IPS DF 19.7 (cell line): ENCODE results near the gene IL12RB1.
"Not testable (repeated sequence)": the region's sequence is repeated elsewhere in the genome, so short reads cannot be mapped to it uniquely, and the experiment has no call there.

Experiments used
- DNase-seq: peaks from one replicate; pipeline ENCODE4 v3.0.0-alpha.2; 2013; ENCODE audit warnings: low read depth, low spot score

The IL12RB1 gene

DNA sequence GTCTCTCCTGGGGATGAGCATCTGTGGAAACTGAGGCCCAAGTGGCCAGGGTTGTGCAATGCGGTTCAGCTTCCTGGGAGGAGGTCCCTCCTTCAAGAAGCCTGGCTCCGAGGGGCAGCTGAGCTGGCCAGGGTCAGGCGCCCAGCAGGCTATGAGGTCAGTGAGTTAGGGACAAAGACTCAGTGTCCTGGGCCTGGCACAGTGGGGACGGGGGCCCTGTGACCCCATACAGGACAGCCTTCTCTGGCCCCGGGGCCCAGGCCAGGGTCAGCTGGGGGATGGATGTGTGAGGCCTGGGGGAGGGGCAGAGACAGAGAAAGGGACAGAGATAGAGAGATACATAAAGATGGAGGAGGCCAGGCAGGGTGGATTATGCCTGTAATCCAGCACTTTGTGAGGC is 3.0 kb upstream of the IL12RB1 start:
- DNase-seq: no peak

DNA sequence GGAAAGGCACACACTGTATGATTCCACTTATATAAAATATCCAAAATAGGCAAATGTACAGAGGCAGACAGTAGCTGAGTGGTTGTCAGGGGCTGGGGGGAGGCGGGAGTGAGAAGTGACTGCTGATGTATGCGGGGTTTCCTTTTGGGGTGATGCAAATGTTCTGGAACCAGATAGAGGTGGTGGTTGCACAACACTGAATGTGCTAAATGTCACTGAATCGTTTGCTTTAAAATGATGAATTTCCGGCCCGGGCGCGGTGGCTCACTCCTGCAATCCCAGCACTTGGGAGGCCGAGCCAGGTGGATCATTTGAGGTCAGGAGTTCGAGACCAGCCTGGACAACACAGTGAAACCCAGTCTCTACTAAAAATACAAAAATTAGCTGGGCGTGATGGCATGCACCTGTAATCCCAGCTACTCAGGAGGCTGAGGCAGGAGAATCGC is 2.4 kb upstream of the IL12RB1 start:
- DNase-seq: not testable (repeated sequence)

DNA sequence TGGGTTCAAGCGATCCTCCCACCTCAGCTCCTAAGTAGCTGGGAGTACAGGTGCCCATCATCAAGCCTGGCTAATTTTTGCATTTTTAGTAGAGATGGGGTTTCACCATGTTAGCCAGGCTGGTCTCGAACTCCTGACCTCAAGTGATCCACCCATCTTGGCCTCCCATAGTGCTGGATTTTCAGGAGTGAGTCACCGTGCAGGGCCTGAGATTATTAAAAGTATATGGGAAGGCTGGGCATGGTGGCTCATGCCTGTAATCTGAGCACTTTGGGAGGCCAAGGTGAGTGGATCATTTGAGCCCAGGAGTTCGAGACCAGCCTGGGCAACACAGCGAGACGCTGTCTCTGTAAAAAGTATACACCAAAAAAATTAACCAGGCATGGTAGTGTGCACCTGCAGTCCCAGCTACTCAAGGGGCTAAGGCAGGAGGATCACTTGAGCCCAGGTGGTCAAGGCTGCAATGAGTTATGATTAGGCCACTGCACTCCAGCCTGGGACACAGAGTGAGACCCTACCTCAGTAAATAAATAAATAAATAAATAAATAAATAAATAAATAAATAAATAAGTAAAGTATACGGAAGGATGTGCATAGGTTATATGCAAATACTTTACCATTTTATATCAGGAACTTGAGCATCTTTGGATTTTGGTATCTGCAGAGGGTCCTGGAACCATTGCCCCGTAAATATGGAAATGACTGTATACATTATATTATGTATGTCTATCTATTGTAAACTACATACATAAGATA is 854 bp downstream of the IL12RB1 start:
- no peak for DNase-seq

DNA sequence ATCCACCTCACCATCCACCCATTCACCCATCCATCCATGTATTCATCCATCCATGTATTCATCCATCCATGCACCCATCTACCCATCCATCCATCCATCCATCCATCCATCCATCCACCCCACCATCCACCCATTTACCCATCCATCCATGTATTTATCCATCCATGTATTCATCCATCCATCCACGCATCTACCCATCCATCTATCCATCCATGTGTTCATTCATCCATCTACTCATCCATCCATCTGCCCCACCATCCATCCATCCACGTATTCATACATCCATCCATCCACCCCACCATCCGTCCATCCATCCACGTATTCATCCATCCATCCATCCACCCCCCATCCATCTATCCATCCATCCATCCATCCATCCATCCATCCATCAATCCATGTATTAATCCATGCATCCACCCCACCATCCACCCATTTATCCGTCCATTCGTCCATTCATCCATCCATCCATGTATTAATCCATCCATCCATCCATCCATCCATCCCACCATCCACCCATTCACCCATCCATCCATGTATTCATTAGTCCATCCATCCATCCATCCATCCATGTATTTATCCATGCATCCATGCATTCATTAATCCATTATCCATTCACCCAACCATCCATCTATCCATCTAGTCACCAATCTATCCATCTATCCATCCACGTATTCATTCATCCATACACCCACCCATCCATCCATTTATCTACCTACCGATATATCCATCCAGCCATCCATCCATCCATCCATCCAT is 2.6 kb downstream of the IL12RB1 start:
- no peak for DNase-seq

DNA sequence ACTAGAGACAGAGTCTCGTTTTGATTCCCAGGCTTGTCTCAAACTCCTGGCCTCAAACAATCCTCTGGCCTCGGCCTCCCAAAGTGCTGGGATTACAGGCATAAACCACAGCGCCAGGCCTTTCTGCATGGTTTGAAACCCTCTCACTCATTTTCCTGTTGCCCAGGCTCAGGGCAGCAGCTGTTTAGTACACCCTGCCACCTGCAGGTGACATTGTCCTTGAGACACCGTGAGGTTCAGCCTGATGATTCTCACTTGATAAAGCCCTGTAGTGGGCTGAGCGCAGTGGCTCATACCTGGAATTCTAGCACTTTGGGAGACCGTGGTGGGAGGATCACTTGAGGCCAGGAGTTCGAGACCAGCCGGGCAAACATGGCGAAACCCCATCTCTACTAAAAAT is 12.5 kb downstream of the IL12RB1 start:
- no peak for DNase-seq

DNA sequence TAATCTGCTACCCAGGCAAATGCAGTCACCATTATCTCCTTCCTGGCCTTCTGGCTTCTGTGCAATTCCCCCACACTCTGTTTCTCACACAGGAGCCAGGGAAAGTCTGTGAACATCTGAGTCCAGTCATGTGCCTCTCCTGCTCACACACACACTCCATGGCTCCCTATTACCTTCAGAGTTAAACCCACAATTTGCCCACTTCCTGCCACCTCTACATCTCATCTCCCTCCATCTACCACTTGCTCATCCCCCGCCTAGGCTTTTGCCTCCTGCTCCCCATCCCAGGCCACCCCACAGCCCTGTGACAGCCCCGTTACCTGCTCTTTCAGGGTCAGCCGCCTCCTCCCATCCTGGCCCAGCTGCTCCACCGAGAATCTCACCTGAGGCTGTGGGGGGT is 13.5 kb downstream of the IL12RB1 start:
- DNase-seq: no peak

DNA sequence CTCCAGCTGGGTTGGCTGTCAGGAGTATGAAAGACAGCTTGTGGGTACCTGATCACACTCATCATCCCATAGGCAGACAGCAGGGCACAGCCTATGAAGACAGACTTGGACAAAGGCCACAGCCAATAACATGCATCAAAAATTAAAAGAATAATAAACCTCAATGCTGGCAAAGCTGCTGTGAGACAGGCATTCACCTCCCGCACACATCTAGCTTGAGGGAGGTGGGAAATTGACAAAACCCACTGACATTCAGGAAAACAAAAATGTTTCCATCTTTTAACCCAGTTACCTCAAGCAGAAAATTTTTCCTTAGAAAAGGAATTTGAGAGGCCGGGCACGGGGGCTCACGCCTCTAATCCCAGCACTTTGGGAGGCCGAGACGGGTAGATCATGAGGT is 14.4 kb downstream of the IL12RB1 start:
- DNase-seq: no peak

DNA sequence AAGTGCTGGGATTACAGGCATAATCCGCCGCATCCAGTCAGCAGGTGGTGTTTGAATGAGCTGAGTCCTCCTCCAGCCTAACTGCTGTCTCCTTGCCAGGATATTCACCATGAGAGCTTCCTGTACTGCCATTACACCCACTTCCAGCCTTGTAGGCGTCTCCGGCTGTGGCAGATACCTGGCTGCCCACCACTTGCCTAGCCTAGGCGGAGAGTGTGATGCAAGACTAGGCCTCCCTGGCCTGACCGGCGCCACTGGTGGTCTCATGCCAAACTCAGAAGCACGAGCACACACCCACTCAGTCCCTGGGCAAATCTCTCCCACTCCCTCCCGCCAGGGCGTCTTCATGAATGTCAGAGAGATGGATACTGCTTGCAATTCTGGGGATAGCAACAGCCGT is 16.6 kb downstream of the IL12RB1 start:
- DNase-seq: no peak

DNA sequence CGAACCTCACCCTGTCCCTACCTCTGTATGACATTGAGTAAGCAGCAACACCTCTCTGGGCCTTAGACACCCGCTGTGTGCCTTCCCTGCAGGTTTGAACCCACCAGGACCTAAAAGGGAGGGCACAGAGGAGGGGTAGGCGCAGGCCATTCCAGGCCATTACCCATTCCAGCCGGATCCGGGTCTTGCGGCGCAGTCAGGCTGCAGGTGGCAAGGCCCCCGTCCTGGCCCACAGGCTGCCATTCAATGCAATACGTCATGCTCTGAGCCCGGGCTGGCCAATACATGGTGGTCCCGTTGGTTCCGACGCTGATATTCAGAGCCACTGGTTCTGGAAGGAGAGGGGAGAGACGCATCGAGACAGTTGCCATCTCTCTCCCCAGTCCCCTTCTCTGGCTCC is 17.4 kb downstream of the IL12RB1 start:
- no peak for DNase-seq

DNA sequence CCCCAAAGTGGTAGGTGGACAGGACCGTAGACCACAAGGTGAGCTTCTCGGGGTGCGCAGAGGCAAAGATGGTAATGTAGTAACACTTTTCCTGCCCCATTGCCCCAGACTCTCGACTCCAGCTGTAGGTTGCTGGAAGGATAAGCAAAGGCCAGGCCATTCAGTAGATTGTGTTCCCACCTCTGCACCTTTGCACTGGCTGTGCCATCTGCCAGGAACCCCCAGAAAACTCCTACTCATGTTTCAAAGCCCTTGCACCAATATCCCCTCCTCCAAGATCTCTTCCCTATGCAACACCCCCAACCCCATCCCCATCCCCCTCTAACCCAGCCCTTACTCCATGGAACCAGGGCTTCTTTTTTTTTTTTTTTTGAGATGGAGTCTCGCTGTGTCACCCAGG is 18.3 kb downstream of the IL12RB1 start:
- no peak for DNase-seq

DNA sequence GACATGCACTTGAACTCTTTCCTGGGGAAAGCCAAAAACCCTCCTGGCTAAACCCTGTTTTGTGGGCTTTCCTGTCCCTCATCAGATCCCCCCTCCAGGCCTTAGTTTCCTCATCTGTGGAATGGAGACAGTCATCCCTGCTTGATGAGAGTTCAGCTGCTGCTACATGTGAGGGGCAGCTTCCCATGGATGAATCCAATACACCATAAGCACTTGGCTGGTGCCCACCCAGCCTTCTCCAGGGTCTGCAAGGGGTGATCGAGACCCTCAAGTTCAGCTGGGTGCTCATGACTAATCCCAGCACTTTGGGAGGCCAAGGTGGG is 21.6 kb downstream of the IL12RB1 start:
- DNase-seq: no peak

DNA sequence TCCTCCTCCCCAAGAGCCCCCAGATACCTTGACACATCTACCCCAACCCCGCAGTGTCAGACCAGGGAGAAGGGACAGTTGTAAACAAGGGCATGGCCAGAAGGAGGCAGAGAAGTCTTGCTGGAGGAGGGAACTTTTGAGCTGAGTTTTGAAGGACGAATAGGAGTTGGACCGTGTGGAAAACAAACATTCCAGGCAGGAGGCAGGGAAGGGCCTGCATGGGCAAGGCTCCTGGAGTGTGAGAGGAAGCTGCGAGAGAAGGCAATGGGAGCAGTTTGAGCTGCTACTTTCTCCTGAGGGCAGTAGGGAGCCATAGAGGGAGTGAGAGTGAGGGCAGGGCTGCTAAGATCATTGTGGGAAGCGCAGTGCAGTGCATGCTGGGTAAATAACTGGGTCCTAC is 23.3 kb downstream of the IL12RB1 start:
- no peak for DNase-seq

DNA sequence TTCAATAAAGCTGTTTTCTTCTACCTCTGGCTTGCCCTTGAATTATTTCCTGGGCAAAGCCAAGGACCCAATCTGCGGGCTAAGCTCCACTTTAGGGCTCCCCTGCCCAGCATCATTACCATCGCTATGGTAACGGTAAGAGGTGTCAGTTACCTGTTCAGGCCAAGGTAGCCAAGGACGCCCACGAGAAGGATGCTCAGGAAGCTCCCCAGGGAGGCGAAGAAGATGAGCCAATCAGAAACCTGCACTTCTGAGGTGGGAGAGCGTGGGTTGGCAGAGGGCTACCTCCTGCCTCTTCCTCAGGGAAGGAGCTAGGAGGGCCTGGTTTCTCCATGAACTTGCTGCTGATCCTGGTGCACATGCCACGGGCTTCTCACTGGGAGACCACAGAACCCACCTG is 24.7 kb downstream of the IL12RB1 start:
- DNase-seq: no peak

DNA sequence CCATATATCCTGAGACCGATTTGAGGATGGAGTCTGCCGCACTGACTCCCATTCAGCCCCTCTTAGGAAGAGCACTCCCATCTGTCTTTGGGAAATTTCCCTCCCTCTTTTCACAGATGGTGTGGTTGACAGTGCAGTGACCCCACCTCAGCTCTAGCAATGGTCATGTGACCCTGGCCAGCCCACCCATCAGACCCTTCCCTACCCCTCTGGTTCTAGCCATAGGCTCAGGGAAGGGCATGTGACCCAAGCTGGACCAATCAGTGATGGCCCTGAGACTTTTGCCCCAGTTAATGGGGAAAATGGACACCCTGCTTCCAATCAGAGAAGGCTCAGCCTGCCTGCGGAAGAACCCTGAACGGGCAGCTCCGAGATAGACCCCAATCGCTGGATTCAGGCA is 26.3 kb downstream of the IL12RB1 start:
- DNase-seq: no peak

DNA sequence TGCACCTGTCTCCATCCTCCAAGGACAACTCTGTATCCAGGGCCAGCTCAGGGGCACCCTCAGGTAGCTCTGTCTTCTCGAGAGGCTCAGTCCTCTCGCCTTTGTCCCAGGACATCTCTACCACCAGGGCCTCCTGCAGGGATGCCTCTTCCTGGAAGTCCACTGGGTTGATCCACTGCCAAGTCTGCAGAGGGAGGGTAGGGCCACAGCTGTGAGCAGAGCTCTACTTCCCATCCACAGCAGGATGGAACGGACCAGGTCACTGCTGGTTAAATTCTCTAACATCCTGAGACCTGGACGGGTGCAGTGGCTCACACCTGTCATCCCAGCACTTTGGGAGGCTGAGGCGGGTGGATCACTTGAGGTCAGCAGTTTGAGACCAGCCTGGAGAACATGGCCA is 26.8 kb downstream of the IL12RB1 start:
- no peak for DNase-seq

DNA sequence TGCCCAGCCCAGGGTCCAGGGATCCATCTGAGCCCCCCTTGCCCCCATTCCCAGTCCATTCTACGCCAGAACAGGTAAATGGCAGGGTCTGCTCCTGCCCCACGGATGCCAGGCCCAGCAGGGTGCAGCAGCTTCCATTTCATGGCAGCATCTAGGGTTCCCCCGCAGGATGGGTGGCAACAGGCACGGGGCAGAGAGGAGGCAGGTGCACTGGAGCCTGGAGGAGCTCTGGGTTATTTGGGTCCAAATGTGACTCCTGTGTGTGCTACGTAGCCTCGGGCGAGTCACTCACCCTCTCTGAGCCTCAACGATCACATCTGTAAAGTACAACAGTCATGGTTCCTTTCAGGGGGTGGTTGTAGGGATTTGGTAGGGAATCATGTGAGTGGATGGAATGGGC is 27.4 kb downstream of the IL12RB1 start:
- no peak for DNase-seq

DNA sequence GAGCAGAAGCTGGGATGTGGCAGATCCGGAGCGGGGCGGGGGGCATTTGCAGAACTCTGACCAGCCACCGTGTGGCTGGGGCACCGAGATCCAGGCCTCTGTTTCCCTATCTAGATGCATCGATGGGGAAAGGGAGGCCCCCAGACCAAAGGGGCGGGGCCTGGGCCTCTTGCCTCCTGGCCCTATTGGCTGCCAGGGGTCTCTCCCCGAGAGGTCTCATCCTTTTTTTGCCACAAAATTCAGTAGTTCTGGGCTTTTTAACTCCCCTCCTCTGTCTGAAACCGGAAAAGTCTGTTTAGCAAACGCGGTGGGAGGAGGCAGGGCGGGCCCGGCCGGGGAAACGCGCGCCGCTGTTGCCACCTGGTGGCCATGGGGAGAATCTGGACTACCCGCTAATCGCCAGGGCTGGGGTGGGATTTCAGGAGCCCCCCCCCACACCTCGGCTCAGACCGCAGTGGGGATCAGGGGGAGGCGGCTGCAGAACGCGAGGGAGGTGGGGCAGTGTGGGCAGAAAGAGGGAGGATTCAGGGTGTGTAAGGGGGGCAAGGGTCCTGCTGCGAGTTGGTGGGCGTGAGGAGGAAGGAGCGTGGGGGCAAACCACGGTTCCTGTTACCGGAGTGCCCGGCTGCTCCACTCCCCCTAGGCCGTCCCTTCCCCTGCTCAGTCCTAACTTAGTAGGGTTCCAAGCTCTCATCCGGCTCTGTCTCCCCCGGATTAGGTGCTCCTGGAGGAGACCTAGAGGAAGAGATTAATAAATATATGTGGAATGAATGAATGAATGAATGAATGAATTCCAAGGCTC is 28.3 kb downstream of the IL12RB1 start:
- DNase-seq: peak; percentile 73

DNA sequence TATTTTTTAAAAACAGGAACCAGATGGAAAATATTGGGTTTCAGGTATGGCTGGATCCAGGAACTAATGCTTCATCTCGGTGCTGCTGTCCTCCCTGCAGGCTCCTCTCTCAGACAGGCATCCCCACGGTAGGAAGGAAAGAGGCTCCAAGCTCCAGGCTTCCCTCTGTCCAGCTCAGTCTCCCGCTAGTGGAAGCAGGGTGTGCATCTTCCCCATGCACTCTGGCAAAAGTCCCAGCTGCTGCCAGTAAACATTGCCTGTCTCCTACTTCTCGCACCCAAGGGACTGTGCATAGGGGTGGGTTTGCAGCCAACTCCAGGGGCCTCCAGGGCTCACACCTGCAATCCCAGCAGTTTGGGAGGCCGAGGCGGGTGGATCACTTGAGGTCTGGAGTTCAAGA is 29.2 kb downstream of the IL12RB1 start:
- DNase-seq: no peak

DNA sequence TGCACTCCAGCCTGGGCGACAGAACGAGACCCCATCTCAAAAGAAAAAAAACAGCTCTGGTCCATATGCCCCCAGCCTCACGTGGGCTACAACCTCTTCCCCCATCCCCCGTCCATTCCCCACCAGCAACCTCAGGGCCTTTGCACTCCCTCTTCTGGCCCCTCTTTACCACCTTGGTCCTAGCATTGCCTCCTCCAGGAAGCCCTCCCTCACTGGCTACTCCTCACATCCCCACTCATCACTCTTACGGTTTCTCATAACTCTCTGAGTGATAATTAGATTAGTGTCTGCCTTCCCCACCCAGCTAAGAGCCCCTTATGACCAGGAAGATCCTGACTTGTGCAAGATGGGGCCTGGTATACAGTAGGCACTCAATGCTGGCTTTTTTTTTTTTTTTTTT is 30.8 kb downstream of the IL12RB1 start:
- no peak for DNase-seq

DNA sequence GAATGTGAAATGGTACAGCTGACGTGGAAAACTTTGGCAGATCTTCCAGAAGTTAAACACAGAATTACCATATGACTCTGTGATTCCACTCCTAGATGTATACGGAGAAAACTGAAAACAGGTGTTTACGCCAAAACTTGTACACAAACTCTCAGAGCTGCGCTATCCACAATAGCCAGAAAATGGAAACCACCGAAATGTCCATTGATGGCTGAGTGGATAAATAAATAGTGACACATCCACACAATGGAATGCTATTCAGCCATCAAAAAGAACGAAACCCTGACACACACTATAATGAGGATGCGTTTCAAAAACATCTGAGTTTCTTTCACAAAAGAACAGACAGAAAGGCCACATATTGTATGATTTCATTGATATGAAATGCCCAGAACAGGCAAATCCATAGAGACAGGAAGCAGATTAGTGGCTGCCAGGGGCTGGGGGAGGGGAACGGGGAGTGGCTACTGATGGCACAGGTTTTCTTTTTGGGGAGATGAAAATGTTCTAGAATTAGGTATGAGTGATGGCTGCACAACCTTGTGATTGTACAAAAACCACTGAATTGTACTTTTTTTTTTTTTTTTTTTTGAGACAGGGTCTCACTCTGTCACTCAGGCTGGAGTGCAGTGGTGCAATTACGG is 33.0 kb downstream of the IL12RB1 start:
- DNase-seq: no peak

DNA sequence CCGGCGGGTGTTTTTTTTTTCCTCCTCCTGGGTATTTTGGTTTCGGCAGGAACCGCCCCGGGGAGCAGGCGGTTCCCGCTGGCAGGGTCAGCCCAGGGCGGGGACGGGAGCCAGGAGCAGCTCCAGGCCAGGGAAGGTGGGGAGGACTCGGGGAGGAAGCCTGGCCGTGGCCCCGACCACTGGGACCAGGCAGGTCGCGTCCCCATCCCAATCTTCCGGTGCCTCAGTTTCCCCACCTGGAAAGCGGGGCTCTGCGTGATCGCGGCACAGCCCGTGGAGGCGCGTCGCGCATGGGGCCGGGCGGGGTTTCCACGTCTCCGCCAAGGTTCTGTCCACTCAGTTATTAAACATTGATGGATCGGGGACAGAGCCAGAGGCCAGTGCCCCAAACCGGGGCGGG is 34.8 kb downstream of the IL12RB1 start:
- no peak for DNase-seq

DNA sequence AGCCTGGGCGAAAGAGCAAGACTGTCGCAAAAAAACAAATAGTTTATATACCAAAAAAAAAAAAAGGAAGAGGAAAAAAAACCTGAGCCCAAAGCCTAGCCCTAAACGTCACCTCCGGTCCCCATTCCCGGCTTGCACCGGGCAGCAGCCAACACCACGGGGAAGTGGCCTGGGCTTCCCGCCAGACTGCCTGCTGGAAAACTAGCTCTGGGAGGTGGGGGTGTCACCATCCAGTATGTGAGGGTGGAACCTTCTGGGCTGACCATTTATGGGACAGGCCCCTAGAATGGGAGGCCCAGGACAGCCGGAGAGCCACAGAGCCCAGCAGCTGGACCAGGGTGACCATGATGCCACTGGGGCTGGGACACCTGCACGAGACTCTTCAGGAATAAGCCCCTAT is 37.3 kb downstream of the IL12RB1 start:
- DNase-seq: no peak
